AG04450 (cell line): Measurements from ENCODE around the gene MSRB3. TPM values are rescaled to one million over a fixed set of nuclear protein-coding genes. Genes with fewer than 3 reads are reported as not detected.

Source experiments
- CTCF ChIA-PET: fragments of 300-600, 350-600 bp; formaldehyde crosslinking; extraction: SDS; loops from one replicate; lab custom pipeline; 2022; ENCODE audit warnings: antibody characterized with exemption, inconsistent platforms; lab: Charles Lee
- POLR2A ChIA-PET: fragments of 350-600 bp; formaldehyde crosslinking; extraction: SDS; loops from one replicate; lab custom pipeline; 2021; ENCODE audit warnings: antibody characterized with exemption, inconsistent platforms; lab: Yijun Ruan, JAX
- DNase-seq: peaks from one replicate; pipeline ENCODE4 v3.0.0-alpha.2; 2011; ENCODE audit warnings: low read depth, low spot score
- H3K27ac ChIP-seq: one replicate; pipeline ENCODE4 v1.5.1; 2012; ENCODE audit warnings: low read depth, low read length, control low read depth
- H3K27me3 ChIP-seq: one replicate; pipeline ENCODE4 v1.6.0; 2012; ENCODE audit warnings: low read length; ENCODE audit not compliant: control insufficient read depth, insufficient read depth
- H3K4me3 ChIP-seq: 2 replicates; pipeline ENCODE4 v1.5.1; 2011; ENCODE audit warnings: mild to moderate bottlenecking, low read depth, low read length, control low read depth
- H3K9me3 ChIP-seq: 2 replicates; pipeline ENCODE4 v1.5.1; 2012; ENCODE audit warnings: low read length; ENCODE audit not compliant: control insufficient read depth, insufficient read depth
- CTCF ChIP-seq: IDR thresholded peaks from 2 replicates; pipeline ENCODE4 v1.5.1; 2011; ENCODE audit warnings: low read depth, low read length, control low read depth, inconsistent platforms
- polyA plus RNA-seq: library from polyadenylated mRNA; depleted of rRNA; stranded (reverse); fragments of >200 nt; gene quantifications from 2 replicates; pipeline ENCODE4 v1.2.3, GENCODE V29; 2011; rRNA removed

Gene MSRB3
- polyA plus RNA-seq, 1 experiment = 75.6 TPM

- DNase-seq = no peak
- H3K4me3 ChIP-seq = no peak overlapping the region
- H3K27ac ChIP-seq = no peak overlapping the region
- TF ChIP-seq CTCF = no peak
- no peaks in the 10 kb centered on the region; the same call in 1 of the 2 replicates for H3K9me3 ChIP-seq
- ChIA-PET CTCF (interaction anchor here (0.5 kb wide), 1 partner anchor 268 kb away, joined by 3 read pairs; no protein-coding TSS in a partner anchor), POLR2A (no interaction called here)
- no peaks in the 10 kb centered on the region for H3K27me3 ChIP-seq
These were observed 232.1 kb downstream of the MSRB3 start for GRCh38 chr12:65510584-65511050.

GRCh38 chr12:65511134-65511834 is 232.8 kb downstream of the MSRB3 start:
- CTCF ChIA-PET = interaction anchor here (0.5 to 0.6 kb wide), 2 partner anchors 64 to 267 kb away, joined by 3 to 4 read pairs; no protein-coding TSS in a partner anchor
- POLR2A ChIA-PET = no interaction called here
- H3K27ac ChIP-seq = no peak overlapping the region
- no peak for TF ChIP-seq CTCF
- H3K9me3 ChIP-seq = no peaks in the 10 kb centered on the region; the same call in 1 of the 2 replicates
- H3K27me3 ChIP-seq = no peaks in the 10 kb centered on the region
- H3K4me3 ChIP-seq = no peak overlapping the region
- DNase-seq = no peak

GRCh38 chr12:65511912-65512311 is 233.4 kb downstream of the MSRB3 start:
- ChIA-PET POLR2A (no interaction called here), CTCF (interaction anchor here (0.6 kb wide), 1 partner anchor 65 kb away, joined by 4 read pairs; no protein-coding TSS in a partner anchor)
- no peak for DNase-seq
- H3K9me3 ChIP-seq = no peaks in the 10 kb centered on the region; the same call in 1 of the 2 replicates
- TF ChIP-seq CTCF = no peak
- H3K4me3 ChIP-seq = no peak overlapping the region
- H3K27me3 ChIP-seq = no peaks in the 10 kb centered on the region
- no peak overlapping the region for H3K27ac ChIP-seq

Other genes with a start within 250 kb of the MSRB3 start
- not detected in 2 replicates for gene WIF1, start 157.4 kb upstream of the MSRB3 start, polyA plus RNA-seq
- 9.3 and 11.9 TPM in 2 replicates for gene LEMD3, start 109.1 kb upstream of the MSRB3 start, polyA plus RNA-seq